Sigmoid colon (tissue), 7 donors: Measurements from ENCODE around the gene ESRRA. TPM values are rescaled to one million over a fixed set of nuclear protein-coding genes. Genes with fewer than 3 reads are reported as not detected.

Source experiments
- DNase-seq: peaks from one replicate; pipeline ENCODE4 v3.0.0-alpha.2; 2019
- H3K27ac ChIP-seq, 4 donors: fragments of 200-600 bp; sonication (generic); one replicate each; pipeline ENCODE4 v1.5.1; 2016 to 2019; ENCODE audit warnings: mild to moderate bottlenecking in 1 of 4
- H3K27me3 ChIP-seq, 3 donors: fragments of 200-600 bp; sonication (generic); one replicate each; pipeline ENCODE4 v1.5.1; 2019; ENCODE audit warnings: mild to moderate bottlenecking in 1 of 3
- H3K36me3 ChIP-seq, 4 donors: fragments of 200-600 bp; sonication (generic); one replicate each; pipeline ENCODE4 v1.5.1; 2016 to 2019
- H3K4me1 ChIP-seq, 4 donors: fragments of 200-600 bp; sonication (generic); one replicate each; pipeline ENCODE4 v1.5.1; 2017 to 2019
- H3K4me3 ChIP-seq, 4 donors: fragments of 200-600 bp; sonication (generic); one replicate each; pipeline ENCODE4 v1.5.1; 2017 to 2019; ENCODE audit warnings: mild to moderate bottlenecking in 2 of 4, moderate library complexity in 1 of 4
- H3K9me3 ChIP-seq, 4 donors: fragments of 200-600 bp in 3 of 4; sonication (generic) in 3 of 4; one replicate each; pipeline versions ENCODE4 v1.5.1 to v1.6.1; 2013 to 2019
- EP300 ChIP-seq, 4 donors: sonication (generic); formaldehyde crosslinking; IDR thresholded peaks; one replicate each; pipeline ENCODE4 v1.6.1; 2017; ENCODE audit warnings: antibody characterized with exemption in 4 of 4
- POLR2A ChIP-seq, 2 donors: fragments of 450-650 bp; IDR thresholded peaks; one replicate each; pipeline ENCODE4 v1.6.1; 2016; ENCODE audit warnings: antibody characterized with exemption in 2 of 2, mild to moderate bottlenecking in 2 of 2, moderate library complexity in 2 of 2
- POLR2AphosphoS5 ChIP-seq, 4 donors: sonication (generic); formaldehyde crosslinking; IDR thresholded peaks; one replicate each; pipeline ENCODE4 v1.6.1; 2017; ENCODE audit warnings: antibody characterized with exemption in 4 of 4
- WGBS, 2 donors: extraction: QIAGEN DNeasy Blood & Tissue Kit; methylation state at CpG; one replicate each; pipeline ENCODE4 v1.1.7; 2013; 5-methylcytosine and 5-hydroxymethylcytosine counted together
- intact Hi-C: fragments of 100-400 bp; cut with DNase I; formaldehyde crosslinking; loops from one replicate; pipeline ENCODE4 v1.15.1; 2023
- polyA plus RNA-seq, 3 donors: library from polyadenylated mRNA; stranded (reverse); fragments of 200-250 nt; gene quantifications; one replicate each; pipeline ENCODE4 v1.2.3, GENCODE V29; 2013
- total RNA-seq, 4 donors: library from RNA; depleted of rRNA; stranded (reverse); fragments of >200 nt; gene quantifications; one replicate each; pipeline ENCODE4 v1.1.0, GENCODE V29; 2016
- TF ChIP-seq, protein P1 (sequence below), 4 experiments: fragments of 450-650 bp in 3 of 4; fragments of 200-600 bp in 1 of 4; IDR thresholded peaks; one replicate each; pipeline ENCODE4 v1.5.1; 2016 to 2019; ENCODE audit warnings: antibody characterized with exemption in 4 of 4, mild to moderate bottlenecking in 3 of 4, moderate library complexity in 2 of 4
- donor health status: healthy with polysubstance abuse.
- donor health status: Bipolar disorder and iron deficiency.
- donor health status: healthy.

ESRRA gene
- total and polyA plus RNA-seq, 7 donors = 39.9 to 244 (median 48.7) TPM

DNA sequence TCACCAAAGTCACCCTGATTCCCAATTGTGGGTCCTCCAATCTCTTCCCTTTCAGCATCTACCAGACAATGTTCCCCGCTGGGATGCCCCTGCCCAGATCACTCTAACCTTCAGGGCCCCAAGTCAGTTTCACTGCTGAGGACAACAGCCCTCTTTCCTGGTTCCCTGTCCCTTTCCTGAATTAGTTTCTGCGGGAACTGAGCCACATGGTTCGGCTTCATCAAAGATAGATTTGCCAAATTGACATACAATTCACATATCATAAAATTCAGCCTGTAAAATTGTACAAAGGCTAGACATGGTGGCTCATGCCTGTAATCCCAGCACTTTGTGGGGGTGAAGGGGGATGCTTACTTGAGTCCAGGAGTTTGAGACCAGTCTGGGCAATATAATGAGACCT is 22.7 kb downstream of the ESRRA start:
- H3K9me3 ChIP-seq = no peaks in the 10 kb centered on the region
- WGBS, 2 donors = 16 to 68% methylated on average over 3 of the region's 3 CpGs

GRCh38 chr11:64330888-64331287 is 25.6 kb downstream of the ESRRA start:
- TF ChIP-seq POLR2AphosphoS5 (IDR thresholded peaks at IDR 0.05) = no peak
- no peak for TF ChIP-seq POLR2A (IDR thresholded peaks at IDR 0.05)
- TF ChIP-seq EP300 (IDR thresholded peaks at IDR 0.05) = no peak
- TF ChIP-seq, protein P1, sequence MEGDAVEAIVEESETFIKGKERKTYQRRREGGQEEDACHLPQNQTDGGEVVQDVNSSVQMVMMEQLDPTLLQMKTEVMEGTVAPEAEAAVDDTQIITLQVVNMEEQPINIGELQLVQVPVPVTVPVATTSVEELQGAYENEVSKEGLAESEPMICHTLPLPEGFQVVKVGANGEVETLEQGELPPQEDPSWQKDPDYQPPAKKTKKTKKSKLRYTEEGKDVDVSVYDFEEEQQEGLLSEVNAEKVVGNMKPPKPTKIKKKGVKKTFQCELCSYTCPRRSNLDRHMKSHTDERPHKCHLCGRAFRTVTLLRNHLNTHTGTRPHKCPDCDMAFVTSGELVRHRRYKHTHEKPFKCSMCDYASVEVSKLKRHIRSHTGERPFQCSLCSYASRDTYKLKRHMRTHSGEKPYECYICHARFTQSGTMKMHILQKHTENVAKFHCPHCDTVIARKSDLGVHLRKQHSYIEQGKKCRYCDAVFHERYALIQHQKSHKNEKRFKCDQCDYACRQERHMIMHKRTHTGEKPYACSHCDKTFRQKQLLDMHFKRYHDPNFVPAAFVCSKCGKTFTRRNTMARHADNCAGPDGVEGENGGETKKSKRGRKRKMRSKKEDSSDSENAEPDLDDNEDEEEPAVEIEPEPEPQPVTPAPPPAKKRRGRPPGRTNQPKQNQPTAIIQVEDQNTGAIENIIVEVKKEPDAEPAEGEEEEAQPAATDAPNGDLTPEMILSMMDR (IDR thresholded peaks at IDR 0.05) = no peak
- Histone ChIP-seq H3K4me1 (peaks cover 0 to 9% (median 3%) of the 10 kb centered on the region in 4 donors), H3K27me3 (no peaks in the 10 kb centered on the region), H3K9me3 (no peaks in the 10 kb centered on the region), H3K4me3 (no peak overlapping the region), H3K36me3 (no peaks in the 10 kb centered on the region), H3K27ac (no peak overlapping the region)
- intact Hi-C loops = no loop called here
- DNase-seq = no peak
- 90 to 91% methylated on average over 11 of the region's 11 CpGs for WGBS, 2 donors

More for the DNA sequence above, 22.7 kb downstream of the ESRRA start:
- Histone ChIP-seq H3K4me1 (peaks cover 0 to 9% (median 3%) of the 10 kb centered on the region in 4 donors), H3K27ac (no peak overlapping the region), H3K27me3 (no peaks in the 10 kb centered on the region), H3K4me3 (no peak overlapping the region), H3K36me3 (no peaks in the 10 kb centered on the region)
- TF ChIP-seq POLR2A (IDR thresholded peaks at IDR 0.05) (no peak), EP300 (IDR thresholded peaks at IDR 0.05) (no peak), POLR2AphosphoS5 (IDR thresholded peaks at IDR 0.05) (no peak)
- TF ChIP-seq, protein P1 (IDR thresholded peaks at IDR 0.05) = no peak
- intact Hi-C loops = no loop called here
- no peak for DNase-seq

- 4 to 25% methylated on average over 20 of the region's 20 CpGs for WGBS, 2 donors
- Histone ChIP-seq H3K4me1 (peaks cover 0 to 9% (median 3%) of the 10 kb centered on the region in 4 donors), H3K9me3 (no peaks in the 10 kb centered on the region), H3K4me3 (no peak overlapping the region), H3K36me3 (no peaks in the 10 kb centered on the region), H3K27ac (no peak overlapping the region), H3K27me3 (no peaks in the 10 kb centered on the region)
- peak; percentile 76 for DNase-seq
- intact Hi-C loops = no loop called here
- TF ChIP-seq POLR2AphosphoS5 (IDR thresholded peaks at IDR 0.05) (no peak), EP300 (IDR thresholded peaks at IDR 0.05) (no peak), POLR2A (IDR thresholded peaks at IDR 0.05) (no peak)
- TF ChIP-seq, protein P1 (IDR thresholded peaks at IDR 0.05) = peak in 1 of 4 experiments; percentile 8
These were observed 26.4 kb downstream of the ESRRA start for GRCh38 chr11:64331569-64332371.

GRCh38 chr11:64333556-64333955 is 28.2 kb downstream of the ESRRA start:
- intact Hi-C loops = no loop called here
- Histone ChIP-seq H3K27ac (no peak overlapping the region), H3K4me3 (no peak overlapping the region), H3K4me1 (peaks cover 0 to 9% (median 3%) of the 10 kb centered on the region in 4 donors), H3K36me3 (no peaks in the 10 kb centered on the region), H3K9me3 (no peaks in the 10 kb centered on the region), H3K27me3 (no peaks in the 10 kb centered on the region)
- WGBS, 2 donors = 84 to 91% methylated on average over 8 of the region's 8 CpGs
- TF ChIP-seq, protein P1 (IDR thresholded peaks at IDR 0.05) = no peak
- no peak for DNase-seq
